A673 (cell line): Measurements from ENCODE around the gene OR2T8.

ENCODE experiments used
- CTCF ChIP-seq: fragments of 300-800, 200-600 bp; sonication (generic); conservative IDR thresholded peaks from 2 replicates; pipeline ENCODE4 v1.5.1; 2017; ENCODE audit warnings: low read depth, mild to moderate bottlenecking, antibody characterized with exemption, low read length, moderate library complexity, mixed read lengths
- EZH2 ChIP-seq: fragments of 200-600 bp; sonication (generic); IDR thresholded peaks from 2 replicates; pipeline ENCODE4 v1.6.1; 2017; ENCODE audit warnings: borderline replicate concordance, low read depth, mild to moderate bottlenecking, mixed read lengths, antibody characterized with exemption, low read length; ENCODE audit not compliant: poor library complexity, severe bottlenecking

- TF ChIP-seq CTCF (no peak), EZH2 (no peak)
These were observed 14.0 kb upstream of the OR2T8 start for GRCh38 chr1:247905910-247906503.
